Stomach smooth muscle (tissue), 2 donors: Measurements from ENCODE around the gene SLC39A9.
"Not testable (repeated sequence)": the region's sequence is repeated elsewhere in the genome, so short reads cannot be mapped to it uniquely, and the experiment has no call there.

Experiments used
- H3K27ac ChIP-seq: one replicate; pipeline ENCODE4 v1.7.0; 2013; ENCODE audit warnings: mild to moderate bottlenecking, low read length, inconsistent platforms
- H3K27me3 ChIP-seq, 2 donors: one replicate each; pipeline ENCODE4 v1.7.0; 2013; ENCODE audit warnings: low read length in 2 of 2; ENCODE audit not compliant: insufficient read depth in 2 of 2, control insufficient read depth in 1 of 2
- H3K36me3 ChIP-seq, 2 donors: one replicate each; pipeline ENCODE4 v1.7.0; 2013; ENCODE audit warnings: low read length in 2 of 2; ENCODE audit not compliant: control insufficient read depth in 2 of 2, insufficient read depth in 2 of 2
- H3K4me1 ChIP-seq: one replicate; pipeline ENCODE4 v1.7.0; 2013; ENCODE audit warnings: low read length; ENCODE audit not compliant: control insufficient read depth, insufficient read depth
- H3K4me3 ChIP-seq, 2 donors: one replicate each; pipeline ENCODE4 v1.7.0; 2013; ENCODE audit warnings: low read length in 2 of 2
- H3K9ac ChIP-seq, 2 donors: one replicate each; pipeline ENCODE4 v1.7.0; 2013; ENCODE audit warnings: low read length in 2 of 2, mild to moderate bottlenecking in 1 of 2
- H3K9me3 ChIP-seq, 2 donors: one replicate each; pipeline ENCODE4 v1.7.0; 2013; ENCODE audit warnings: low read length in 2 of 2; ENCODE audit not compliant: control insufficient read depth in 2 of 2
- donor health status: healthy.
- donor health status: Pancreatic carcinoma.

The SLC39A9 gene

DNA sequence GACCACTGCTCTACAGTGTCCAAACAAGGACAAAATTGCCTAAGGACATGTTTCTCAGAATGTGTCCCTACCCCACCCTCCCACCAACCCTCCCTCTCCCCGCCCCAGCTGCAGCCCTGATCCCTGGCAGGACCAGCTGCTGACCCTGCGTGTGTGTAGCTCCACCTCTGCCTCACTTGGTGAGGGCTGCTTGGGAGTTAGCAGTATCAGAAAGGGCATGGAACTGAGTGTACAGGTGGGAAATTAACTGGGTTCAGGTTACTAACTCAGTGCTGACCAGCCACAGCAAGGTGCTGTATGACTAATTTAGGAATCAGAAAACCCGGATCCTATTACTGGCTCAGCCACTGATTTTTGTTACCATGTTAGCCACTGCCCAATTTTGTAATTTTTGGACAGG is 74.8 kb downstream of the SLC39A9 start:
- Histone ChIP-seq H3K27ac (no peak overlapping the region), H3K9me3 (no peaks in the 10 kb centered on the region), H3K9ac (no peak overlapping the region), H3K27me3 (no peaks in the 10 kb centered on the region), H3K4me1 (no peaks in the 10 kb centered on the region), H3K36me3 (no peaks in the 10 kb centered on the region), H3K4me3 (no peak overlapping the region)

DNA sequence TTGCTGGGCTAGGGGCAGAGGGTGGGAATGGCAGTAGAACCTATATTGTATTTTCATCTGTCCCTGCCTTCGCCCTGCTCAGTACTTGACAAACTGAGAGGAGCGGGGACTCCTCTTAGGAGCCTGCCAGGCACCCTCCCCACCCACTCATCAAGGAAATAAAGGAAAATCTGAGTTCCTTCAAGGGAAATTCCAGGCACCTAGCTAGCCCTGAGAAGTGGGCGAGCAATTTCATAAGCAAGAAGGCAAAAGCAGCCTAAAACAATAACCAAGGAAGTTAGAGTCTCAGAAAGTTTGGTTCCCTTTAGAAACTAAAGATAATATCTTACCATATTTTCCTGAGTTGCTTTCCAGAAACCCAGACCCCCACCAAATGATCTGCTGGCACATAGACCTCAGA is 75.5 kb downstream of the SLC39A9 start:
- Histone ChIP-seq H3K4me1 (no peaks in the 10 kb centered on the region), H3K27ac (no peak overlapping the region), H3K27me3 (no peaks in the 10 kb centered on the region), H3K36me3 (no peaks in the 10 kb centered on the region), H3K9me3 (no peaks in the 10 kb centered on the region), H3K4me3 (no peak overlapping the region), H3K9ac (no peak overlapping the region)

DNA sequence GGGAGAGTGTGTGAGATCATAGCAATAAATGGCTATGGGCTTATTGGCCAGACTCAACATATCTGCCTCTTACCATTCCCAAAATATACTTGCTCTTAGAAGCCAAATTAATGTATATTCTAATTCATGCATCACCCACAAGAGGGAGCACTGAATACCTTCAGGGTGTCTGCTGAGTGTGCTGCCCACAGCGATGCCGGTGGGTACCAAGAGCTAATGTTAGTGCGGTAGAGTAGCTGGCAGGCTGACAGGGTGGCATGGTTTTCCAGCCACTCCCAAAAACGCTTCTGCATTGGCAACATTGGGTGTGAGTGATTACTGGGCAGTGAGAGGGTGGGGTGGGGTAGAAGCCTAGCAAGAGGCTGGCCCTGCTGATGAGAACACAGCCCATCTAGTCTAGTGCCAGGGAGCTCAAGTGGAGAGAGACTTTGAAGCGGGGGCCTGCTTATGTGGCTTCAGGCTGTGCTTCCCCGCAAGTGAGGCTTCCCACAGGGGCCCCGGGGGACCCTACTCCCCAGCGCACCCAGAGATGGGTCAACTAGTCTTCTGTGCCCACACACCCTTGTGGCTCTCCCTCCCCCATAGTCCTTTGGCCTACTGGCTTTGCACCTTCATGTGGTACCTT is 76.8 kb downstream of the SLC39A9 start:
- no peak overlapping the region for H3K27ac ChIP-seq
- no peak overlapping the region for H3K4me3 ChIP-seq
- no peaks in the 10 kb centered on the region for H3K27me3 ChIP-seq
- H3K9ac ChIP-seq, result no peak overlapping the region
- H3K36me3 ChIP-seq, result no peaks in the 10 kb centered on the region
- no peaks in the 10 kb centered on the region for H3K9me3 ChIP-seq
- H3K4me1 ChIP-seq, result no peaks in the 10 kb centered on the region

DNA sequence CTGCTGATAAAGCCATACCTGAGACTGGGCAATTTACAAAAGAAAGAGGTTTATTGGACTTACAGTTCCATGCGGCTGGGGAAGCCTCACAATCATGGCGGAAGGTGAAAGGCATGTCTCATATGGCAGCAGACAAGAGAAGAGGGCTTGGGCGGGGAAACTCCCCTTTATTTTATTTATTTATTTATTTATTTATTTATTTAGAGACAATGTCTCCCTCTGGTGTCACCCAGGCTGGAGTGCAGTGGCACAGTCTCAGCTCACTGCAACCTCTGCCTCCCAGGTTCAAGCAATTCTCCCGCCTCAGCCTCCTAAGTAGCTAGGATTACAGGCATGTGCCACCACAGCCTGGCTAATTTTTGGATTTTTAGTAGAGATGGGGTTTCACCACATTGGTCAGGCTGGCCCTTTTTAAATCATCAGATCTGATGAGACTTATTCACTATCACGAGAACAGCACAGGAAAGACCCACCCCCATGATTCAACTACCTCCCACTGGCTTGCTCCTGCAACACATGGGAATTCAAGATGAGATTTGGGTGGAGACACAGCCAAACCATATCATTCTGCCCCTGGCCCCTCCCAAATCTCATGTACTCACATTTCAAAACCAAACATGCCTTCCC is 78.4 kb downstream of the SLC39A9 start:
- H3K4me3 ChIP-seq, H3K27ac ChIP-seq, H3K36me3 ChIP-seq, H3K27me3 ChIP-seq, H3K9ac ChIP-seq, H3K4me1 ChIP-seq, H3K9me3 ChIP-seq: not testable (repeated sequence)

DNA sequence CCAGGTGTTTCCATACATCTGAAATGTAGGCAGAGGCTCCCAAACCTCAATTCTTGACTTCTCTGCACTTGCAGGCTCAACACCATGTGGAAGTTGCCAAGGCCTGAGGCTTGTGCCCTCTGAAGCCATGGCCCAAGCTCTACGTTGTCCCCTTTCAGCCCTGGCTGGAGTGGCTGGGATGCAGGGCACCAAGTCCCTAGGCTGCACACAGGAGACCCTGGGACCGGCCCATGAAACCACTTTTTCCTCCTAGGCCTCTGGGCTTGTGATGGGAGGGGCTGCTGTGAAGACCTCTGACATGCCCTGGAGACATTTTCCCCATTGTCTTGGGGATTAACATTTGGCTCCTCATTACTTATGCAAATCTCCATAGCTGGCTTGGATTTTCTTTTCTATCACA is 79.6 kb downstream of the SLC39A9 start:
- H3K9ac ChIP-seq, H3K4me3 ChIP-seq, H3K9me3 ChIP-seq, H3K27ac ChIP-seq, H3K27me3 ChIP-seq, H3K4me1 ChIP-seq, H3K36me3 ChIP-seq: not testable (repeated sequence)

DNA sequence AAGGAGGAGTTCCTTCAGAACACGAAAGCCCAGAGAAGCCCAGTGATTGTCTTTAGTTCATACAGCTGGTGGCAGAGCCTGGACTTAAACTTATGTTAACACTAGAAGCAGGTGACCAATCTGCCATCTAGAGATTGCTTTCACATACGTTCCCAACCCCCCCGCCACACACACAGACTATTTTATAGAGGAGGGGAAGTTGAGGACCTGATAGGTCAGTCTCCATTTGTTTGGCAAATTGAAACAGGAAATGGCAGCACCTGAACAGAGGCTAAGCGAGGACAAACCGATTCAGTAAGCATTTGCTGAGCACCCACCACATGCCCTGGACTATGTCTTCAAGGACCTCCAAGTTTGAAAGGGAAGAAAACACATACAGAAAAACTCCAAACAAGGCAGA is 81.2 kb downstream of the SLC39A9 start:
- no peak overlapping the region for H3K27ac ChIP-seq
- H3K27me3 ChIP-seq, result peaks cover 13 to 17% of the 10 kb centered on the region in 2 donors
- H3K36me3 ChIP-seq, result no peaks in the 10 kb centered on the region
- no peak overlapping the region for H3K4me3 ChIP-seq
- no peaks in the 10 kb centered on the region for H3K9me3 ChIP-seq
- peaks cover 13% of the 10 kb centered on the region for H3K4me1 ChIP-seq
- no peak overlapping the region for H3K9ac ChIP-seq

DNA sequence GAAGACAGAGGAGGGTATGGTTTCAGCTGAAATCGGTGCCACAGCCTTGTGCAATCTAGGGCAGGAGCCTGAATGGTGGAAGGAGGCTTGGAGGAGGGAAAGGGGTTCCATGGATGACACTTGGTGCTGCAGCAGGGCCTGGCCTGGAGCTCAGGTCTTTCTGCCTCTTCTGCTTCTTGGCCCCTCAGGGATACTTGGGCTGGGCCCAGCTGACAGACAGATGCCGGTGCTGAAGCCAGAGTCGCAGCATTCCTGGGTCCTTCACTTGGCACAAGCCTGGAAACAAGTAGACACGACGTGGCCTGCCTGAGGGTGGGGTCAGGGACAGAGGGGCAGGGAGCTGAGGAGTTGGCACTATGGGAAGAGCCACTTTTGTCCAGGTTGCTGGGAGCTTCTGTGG is 81.6 kb downstream of the SLC39A9 start:
- no peaks in the 10 kb centered on the region for H3K9me3 ChIP-seq
- no peak overlapping the region for H3K27ac ChIP-seq
- H3K4me1 ChIP-seq, result peaks cover 17% of the 10 kb centered on the region
- no peak overlapping the region for H3K4me3 ChIP-seq
- H3K9ac ChIP-seq, result no peak overlapping the region
- no peaks in the 10 kb centered on the region for H3K36me3 ChIP-seq
- peaks cover 18 to 21% of the 10 kb centered on the region in 2 donors for H3K27me3 ChIP-seq

DNA sequence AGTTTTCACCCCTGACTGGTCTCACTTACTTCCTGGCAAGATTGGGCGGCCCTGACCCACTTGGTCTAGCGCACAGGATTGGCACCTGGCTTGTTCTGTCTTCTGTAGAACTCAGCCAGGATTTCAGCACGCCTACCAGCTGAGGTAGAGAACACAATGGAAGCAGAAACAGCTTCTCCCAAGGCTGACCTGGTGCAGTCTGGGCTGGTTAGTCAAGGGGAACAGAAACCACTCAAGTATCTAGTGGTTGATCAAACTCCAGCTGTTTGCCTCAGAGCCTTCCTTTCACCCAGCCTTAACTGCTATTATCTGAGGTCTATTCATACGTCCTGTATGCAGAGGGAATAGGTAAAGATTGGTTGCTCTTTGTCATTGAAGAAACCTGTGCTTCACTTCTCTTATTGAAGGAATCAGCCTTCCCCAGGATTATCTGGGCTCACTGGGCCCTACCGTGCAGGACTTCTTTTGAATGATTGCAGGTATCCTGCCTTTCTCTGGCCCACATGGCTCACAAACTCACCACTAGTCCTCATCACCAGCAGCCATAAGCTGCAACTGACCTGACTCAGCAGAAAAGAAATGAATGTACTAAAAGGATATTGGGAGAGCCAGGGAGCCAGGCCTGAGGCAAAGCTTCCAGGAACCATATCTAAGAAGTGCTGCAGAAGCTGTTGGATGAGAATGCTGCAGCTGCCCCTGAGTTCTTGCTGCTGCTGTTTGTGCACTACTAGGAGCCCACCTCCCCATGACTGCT is 83.5 kb downstream of the SLC39A9 start:
- Histone ChIP-seq H3K27ac (no peak overlapping the region), H3K27me3 (peaks cover 32 to 34% of the 10 kb centered on the region in 2 donors), H3K4me1 (peaks cover 18% of the 10 kb centered on the region), H3K4me3 (no peak overlapping the region), H3K9me3 (no peaks in the 10 kb centered on the region), H3K9ac (no peak overlapping the region), H3K36me3 (no peaks in the 10 kb centered on the region)

DNA sequence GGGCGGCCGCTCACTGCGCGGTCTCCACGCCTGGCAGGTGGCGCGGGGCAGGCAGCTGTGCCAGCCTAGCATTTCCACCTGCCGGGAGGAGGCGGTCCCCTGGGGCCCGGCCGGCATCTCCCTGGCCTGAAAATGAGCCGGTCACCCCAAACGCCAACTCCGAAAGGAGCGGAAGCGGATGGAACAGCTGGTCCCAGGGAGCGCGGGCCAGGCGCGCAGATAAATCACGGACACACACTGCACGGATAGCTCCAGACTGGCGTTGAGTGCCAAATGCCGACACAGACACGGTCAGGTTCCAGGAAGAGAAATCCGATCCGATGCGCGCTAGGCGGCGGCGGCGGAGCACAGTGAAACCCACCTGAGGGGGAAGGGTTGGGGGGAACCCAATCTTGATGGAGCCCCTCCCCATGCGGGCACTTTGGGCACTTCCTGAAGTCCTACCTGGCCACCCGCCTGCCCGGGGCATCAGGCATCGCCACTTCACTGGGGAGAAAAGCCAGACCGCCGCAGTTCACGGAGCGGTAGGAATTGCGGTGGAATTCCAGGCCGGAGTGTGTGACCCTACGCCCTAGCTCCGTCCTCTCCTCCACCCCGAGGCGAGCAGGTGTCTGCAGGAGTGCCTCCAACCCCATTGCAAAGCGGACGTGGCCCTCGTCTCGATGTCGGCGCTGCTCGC is 85.4 kb downstream of the SLC39A9 start:
- H3K27ac ChIP-seq, result no peak overlapping the region
- H3K4me1 ChIP-seq, result peaks cover 18% of the 10 kb centered on the region
- H3K4me3 ChIP-seq, result peak overlapping the region; percentile 57 to 64
- H3K9ac ChIP-seq, result no peak overlapping the region
- H3K27me3 ChIP-seq, result peaks cover 32 to 34% of the 10 kb centered on the region in 2 donors
- no peaks in the 10 kb centered on the region for H3K36me3 ChIP-seq
- H3K9me3 ChIP-seq, result no peaks in the 10 kb centered on the region

DNA sequence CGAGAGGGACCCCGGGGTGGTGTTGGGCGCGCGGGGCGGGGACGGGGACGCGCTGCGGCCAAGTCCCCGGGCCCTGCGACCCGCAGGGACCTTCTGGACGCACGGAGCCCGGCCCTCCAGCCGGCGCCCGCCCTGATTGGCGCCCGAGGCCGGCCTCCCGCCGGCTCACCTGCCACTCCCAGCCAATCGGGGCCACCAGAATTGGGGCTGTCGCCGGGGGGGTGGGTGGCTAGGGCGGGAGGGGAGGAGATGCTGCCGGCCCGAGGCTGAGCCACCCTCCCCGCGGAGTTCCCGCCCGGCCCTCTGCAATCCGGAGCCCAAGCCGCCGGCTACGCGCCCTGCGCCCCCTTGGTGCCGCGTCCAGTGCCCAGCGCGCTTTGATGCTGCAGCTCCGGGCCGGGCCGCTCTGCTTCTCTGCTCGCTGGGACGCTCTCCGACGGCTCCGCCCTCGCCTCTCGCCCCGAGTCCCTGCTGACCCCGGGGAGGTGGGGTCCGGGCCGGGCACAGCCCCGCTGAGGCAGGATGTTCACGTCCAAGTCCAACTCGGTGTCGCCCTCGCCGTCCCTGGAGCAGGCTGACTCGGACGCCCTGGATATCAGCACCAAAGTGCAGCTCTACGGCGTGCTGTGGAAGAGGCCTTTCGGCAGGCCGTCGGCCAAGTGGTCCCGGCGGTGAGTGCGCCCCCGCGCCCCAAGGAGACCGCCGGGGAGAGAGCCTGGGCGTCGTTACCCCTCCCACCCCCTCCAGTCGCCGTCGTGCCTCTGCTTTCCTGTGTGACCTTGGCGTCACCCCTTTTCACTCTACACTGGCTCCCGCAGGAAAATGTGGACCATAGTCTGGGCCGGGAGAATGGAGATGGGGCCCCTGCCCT is 86.2 kb downstream of the SLC39A9 start, which contains the start of gene PLEKHD1:
PLEKHD1 (plus strand) TSS at position 285 of the 871 bp plus-strand sequence; CDS start at position 523, 238 bp downstream.
- Histone ChIP-seq H3K4me1 (peaks cover 18% of the 10 kb centered on the region), H3K9ac (no peak within 1 kb of the TSS), H3K36me3 (no peaks in the 10 kb centered on the region), H3K27me3 (peaks cover 32 to 34% of the 10 kb centered on the region in 2 donors), H3K9me3 (no peaks in the 10 kb centered on the region), H3K27ac (no peak within 1 kb of the TSS), H3K4me3 (peak within 1 kb of the TSS; percentile 57 to 64)
